GM18870 (cell line): ENCODE measurements around the gene RPS6KA4.
A peak's percentile ranks its signal among the peaks of the same experiment; 100 is the strongest.
"Not testable (repeated sequence)": the region's sequence is repeated elsewhere in the genome, so short reads cannot be mapped to it uniquely, and the experiment has no call there.

ENCODE experiments used
- ATAC-seq: cut with Tn5 transposase; IDR thresholded peaks from one replicate; pipeline ENCODE4 v1.9.1; 2021; ENCODE audit warnings: moderate library complexity; ENCODE audit not compliant: unreplicated experiment

The RPS6KA4 gene

DNA sequence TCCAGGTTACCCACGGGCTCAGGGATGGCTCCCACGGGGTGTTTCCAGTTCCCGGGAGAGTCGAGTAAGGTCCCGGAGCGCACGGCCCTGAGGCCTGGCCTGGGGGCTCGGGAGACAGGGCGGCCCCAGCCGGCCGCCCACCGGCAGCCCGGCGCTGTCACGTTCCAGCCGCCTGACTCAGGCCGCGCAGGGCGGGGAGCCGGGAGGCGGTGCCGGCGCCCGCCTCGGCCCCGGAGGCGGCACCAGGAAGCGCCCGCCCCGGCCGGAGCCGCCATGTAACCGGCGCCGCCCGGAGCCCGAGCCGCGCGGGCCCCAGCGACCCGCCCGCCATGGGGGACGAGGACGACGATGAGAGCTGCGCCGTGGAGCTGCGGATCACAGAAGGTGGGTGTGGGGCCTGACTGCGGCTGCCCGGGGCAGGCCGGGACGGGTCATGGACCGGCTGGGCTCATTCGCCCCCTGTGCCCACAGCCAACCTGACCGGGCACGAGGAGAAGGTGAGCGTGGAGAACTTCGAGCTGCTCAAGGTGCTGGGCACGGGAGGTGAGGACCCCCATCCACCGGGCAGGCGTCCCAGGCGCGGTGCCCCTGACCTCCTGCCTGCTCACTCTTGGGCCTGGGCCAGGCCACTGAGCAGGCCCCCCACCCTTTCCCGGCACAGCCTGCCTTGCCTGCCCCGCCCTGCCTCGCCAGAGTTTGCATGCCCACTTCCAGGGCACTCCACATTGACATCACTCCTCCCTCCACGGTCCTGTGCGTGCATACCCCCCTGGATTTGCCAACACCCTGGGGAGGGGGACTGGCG, at the start of gene RPS6KA4:
Gene RPS6KA4, plus strand, starts transcription at position 256 of the 805 bp plus-strand sequence. Its CDS starts 74 bp downstream, at position 330.
- no peak for ATAC-seq

DNA sequence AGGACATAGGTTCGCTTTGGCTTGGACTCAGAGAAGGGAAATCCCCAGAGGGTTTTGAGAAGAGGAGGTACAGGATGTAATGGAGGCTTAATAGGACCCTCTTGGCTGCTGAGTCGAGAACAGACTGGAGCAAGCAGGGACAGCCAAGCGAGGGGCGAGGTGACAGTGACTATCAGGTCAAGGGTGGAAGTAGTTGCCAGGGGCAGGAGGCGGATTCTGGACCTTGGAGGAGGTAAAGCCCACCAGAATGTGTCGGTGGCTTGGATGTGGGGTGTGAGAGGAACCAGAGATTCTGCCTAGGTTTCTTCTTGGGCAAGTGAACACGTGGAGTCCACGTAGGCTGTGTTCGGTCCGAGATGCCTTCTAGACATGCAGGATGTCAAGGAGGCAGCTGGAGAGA, 46.0 kb upstream of the RPS6KA4 start:
- ATAC-seq = no peak

- ATAC-seq = no peak
These were observed 45.3 kb upstream of the RPS6KA4 start for GRCh38 chr11:64313491-64314145.

DNA sequence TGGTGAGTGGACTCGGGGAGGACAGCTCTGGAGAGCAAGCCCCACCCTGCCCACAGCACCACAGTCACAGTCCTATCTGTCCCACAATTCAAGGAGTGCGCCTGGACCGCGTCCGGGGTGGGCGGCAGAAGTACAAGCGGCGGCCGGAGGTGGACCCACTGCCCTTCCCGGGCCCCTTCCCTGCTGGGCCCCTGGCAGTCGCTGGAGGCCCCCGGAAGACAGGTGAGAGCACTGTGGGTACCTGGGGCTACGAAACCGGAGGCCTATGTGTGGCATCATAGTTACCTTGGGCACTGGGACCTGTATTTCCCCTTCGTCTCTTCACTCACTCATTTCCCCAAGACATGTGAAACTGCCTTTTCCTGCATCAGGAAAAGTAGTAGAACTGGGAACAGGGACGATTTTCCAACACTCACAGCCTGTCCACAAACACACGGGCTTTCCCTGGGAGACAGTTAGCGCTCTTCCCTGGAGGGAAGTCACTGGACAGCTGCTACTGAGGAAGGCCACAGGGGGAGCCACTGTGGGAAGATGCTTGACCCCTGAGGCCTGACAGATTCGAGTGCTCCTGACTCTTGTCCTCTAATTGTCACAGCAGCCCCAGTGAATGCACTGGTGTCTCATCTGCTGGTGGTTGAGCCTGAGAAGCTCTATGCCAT, 44.7 kb upstream of the RPS6KA4 start:
- ATAC-seq = no peak

- ATAC-seq = no peak
These were observed 44.0 kb upstream of the RPS6KA4 start for GRCh38 chr11:64314805-64315561.

GRCh38 chr11:64315667-64316526, 43.1 kb upstream of the RPS6KA4 start:
- ATAC-seq = not testable (repeated sequence)

GRCh38 chr11:64316672-64317324, 42.2 kb upstream of the RPS6KA4 start:
- no peak for ATAC-seq

DNA sequence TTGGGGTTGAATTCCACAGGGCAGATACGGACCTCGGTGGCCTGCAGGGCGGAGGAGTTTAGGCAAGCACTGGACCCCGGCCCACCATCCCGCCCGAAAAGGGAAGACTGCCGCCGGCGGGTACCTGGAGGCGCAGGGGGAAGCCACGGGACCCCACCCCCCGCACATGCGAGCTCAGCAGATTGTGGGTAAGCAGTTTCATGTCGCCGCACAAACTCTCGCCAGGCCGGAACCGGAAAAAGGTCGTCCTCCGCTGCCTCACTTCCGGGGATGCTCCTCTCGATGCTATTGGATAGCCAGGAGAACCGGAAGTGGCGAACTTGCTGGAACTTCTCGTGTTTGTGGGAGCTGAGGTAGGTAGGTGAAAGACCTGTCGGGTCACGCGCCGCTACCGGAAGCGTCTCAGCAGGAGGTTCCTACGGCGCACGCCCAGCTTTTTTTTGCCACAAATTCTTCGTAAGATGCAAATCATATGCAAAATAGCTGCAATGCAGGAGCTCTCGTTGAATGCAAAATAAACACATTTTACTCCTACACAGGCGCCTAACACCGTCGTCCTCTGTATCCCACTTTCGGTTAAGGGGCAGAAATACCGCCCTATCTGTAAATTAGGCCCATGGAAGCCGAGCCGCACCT, 41.5 kb upstream of the RPS6KA4 start, which contains the start of gene TRMT112:
Gene TRMT112, minus strand, starts transcription at position 235 of the 636 bp plus-strand sequence. Its CDS starts 33 bp downstream, at position 202.
- ATAC-seq = peak; percentile 73

- peak; percentile 46 for ATAC-seq
These were observed 40.8 kb upstream of the RPS6KA4 start, which contains the start of gene PRDX5 for GRCh38 chr11:64317961-64318765. TSS of gene PRDX5 (plus strand) at chr11:64318121. CDS start at chr11:64318216, 95 bp downstream.

GRCh38 chr11:64318766-64319761, 39.9 kb upstream of the RPS6KA4 start:
- no peak for ATAC-seq

DNA sequence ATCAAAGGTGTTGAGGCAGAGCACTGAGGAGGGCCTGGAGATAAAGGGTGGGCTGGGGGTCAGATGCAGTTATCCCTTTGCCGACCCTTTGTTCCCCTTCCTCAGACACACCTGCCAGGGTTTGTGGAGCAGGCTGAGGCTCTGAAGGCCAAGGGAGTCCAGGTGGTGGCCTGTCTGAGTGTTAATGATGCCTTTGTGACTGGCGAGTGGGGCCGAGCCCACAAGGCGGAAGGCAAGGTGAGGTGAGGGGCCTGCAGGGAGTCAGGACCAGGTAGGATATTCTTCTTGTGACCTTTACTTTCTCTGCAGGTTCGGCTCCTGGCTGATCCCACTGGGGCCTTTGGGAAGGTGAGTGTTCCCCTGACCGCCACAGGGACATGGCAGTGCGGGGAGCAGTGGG, 38.4 kb upstream of the RPS6KA4 start:
- ATAC-seq = no peak

GRCh38 chr11:64321026-64321425, 37.9 kb upstream of the RPS6KA4 start:
- ATAC-seq = no peak

GRCh38 chr11:64321533-64321932, 37.4 kb upstream of the RPS6KA4 start:
- ATAC-seq = no peak

DNA sequence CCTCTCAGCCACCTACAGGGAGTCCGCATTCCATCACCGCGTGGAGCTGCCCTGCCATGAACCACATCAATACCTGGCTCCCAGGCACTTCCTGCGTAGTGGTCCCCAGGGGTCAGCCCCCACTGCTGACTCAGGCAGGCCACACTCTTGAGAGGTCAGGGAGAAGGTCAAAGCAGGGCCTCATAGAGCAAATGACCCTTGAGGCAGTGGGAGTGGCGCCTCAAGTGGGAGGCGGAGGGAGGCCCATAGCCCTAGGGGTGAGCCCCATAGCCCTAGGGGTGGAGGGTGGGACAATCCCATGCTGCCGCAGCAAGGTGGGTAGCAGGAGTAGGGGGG, 36.1 kb upstream of the RPS6KA4 start:
- no peak for ATAC-seq

GRCh38 chr11:64323373-64323772, 35.6 kb upstream of the RPS6KA4 start:
- ATAC-seq = no peak

DNA sequence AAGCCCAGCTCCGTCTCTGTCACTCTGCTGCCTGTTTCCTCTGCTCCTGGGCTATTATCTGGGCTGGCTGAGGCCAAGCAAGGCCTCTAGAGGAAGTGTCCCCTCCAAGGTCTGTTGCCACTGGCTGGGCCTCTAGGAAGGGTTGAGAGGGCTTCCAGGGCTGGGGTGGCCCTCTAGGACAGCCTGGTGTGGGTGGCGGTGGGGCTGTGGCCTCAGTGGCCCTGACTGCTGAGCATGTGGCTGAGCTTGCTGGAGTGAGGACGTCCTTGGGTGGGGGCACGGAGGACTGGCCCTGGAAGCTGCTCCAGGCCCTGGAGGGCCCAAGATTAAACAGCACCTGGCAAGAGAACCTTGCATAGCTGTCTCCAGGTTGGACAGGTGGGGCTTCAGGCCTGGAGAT, 35.0 kb upstream of the RPS6KA4 start:
- not testable (repeated sequence) for ATAC-seq
